GM18520 (cell line): Measurements from ENCODE around the gene FBXL15.

Source experiments
- ATAC-seq: cut with Tn5 transposase; IDR thresholded peaks from one replicate; pipeline ENCODE4 v1.9.1; 2021; ENCODE audit not compliant: unreplicated experiment

Gene FBXL15

DNA sequence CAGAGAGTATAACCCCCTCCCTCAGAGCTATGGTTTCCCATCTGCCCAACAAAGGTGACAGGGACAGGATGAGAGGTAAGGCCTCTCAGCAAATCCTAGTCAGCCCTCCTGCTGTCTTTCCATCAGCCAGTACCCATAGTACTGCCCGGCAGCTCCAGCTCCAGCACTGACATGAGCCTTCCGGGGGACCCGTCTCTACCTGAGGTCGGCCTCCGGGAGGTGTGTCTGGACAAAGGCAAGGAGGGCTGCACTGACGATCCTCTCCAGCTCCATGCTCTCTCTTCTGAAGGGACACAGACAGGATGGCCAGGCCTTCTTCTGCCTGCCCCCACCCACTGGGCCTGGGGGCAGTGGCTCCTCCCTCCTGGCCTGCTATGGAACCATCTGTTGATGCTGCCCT, 4.3 kb downstream of the FBXL15 start:
- no peak for ATAC-seq

DNA sequence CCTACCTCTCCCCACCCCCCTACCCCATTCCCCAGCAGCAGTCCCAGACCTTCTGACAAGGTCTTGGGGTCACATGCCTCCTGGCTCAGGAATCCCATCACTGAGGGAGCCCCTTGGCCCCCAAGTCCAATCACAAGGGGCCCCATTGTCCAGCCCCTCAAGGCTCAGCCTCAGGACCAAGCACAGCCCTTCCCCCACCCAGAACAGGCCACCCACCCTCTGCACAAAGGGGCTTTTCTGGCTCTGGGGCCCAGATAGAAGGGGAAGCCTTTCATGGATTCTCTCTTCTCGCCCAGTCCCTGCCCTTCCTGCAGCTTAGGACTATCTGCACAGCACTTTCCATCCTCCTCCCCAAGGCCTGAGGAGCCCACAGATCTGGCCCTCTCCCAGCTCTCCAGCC, 4.8 kb downstream of the FBXL15 start:
- no peak for ATAC-seq

DNA sequence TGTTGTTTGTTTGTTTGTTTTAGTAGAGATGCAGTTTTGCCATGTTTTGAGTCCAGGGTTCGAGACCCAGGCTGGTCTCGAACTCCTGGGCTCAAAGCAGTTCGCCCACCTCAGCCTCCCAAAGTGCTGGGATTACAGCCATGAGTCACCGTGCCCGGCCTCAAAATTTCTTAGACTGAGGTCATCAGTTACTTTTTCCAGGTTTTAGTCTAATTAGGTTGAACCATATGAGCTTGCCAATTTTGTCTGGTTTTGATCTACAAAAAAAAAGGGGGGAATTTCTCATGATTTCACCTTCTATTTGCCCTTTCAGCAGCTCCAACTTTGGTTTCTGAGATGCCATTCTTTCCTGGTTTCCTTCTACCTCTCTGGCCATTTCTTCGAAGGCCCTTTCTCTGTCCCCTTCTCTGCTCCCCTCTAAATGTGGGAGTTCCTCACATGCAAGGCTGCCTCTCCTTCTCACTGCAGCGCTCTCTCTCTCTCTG, 6.2 kb downstream of the FBXL15 start:
- no peak for ATAC-seq

DNA sequence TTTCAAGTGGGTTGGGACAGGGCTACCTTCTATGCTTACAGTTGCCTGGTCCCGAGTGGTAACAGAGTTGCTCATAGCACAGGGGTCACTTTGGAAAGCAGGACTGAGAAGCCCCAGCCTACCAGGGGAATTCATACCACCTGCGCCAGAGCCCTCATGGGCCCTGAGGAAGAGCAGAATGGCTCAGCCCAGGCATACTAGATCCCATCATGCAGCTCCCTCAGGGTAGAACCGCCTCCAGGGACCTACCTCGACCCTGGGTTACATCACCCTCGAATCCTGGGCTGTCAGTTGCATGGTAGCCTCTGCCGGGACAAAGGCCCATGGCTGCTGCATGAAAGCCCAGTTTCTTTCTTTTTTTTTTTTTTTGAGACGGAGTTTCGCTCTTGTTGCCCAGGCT, 8.8 kb downstream of the FBXL15 start:
- no peak for ATAC-seq

DNA sequence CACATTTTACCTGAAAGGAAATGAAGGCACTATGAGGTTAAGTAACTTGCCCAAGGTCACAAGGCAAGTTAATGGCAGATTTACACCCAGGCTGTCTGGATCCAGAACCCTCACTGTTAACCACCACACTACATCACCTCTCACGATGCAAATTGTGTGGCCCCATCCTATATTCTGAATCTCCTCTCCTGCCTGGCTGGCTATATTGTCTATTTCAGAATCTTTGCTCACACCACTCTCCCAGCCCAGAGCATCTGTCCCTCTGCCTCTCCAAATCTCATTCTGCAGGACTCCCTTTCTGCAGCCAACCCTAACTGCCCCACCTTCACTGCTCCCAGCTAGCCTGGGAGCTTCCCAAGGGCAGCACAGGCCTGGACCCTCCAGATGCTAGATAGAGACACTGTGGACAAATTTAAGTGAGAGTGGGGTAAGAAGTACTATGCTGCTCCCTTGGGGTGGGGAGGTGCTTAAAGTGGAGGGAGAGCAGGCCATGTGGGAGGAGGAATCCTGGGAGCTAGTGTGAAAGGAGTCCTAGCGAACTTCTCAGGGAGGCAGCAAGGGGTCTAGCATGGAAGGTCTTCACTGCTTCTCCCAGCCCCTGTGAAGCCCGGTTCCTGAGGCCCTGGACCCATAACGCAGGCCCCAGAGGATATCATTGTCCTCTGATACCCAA, 11.0 kb downstream of the FBXL15 start:
- no peak for ATAC-seq

DNA sequence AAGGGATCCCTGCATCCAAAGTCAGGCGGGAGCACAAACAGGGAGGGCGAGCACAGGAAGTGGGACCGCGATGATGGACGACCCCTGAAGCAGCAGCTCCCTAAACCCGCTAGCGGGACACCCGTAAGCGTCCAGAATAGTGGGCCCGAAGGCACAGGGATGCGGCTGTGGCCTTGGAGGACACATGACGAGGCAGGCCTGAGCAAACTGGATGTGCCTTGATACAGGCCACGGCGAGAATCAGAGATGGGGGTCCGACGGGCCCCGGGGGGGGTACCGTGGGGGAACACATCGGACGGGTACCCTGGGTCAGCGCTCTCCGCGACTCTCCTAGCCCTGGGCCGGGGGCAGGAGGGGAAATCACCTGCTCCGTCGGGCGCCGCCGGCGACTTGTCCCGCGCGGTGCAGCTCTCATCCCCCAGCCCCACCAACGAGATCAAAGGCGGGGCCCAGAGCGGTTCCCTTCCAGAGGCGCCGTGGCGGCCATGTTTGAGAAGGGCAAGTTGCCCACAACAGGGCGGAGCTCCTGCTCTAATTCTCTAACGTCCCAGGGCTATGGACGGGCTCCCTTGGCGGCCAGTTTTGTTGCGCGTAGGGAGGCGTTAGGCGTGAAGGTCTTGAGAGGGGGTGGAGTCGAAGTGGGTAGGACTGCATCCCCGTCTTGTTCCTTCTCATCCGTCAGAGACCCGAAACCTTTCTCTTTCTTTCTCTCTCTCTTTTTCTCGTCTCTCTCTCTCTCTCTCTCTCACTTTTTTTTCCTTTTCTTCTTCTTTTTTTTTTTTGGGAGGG, 11.7 kb downstream of the FBXL15 start, which contains the start of gene CUEDC2:
CUEDC2 (minus strand) TSS at position 413 of the 789 bp plus-strand sequence. CDS start 7,386 bp downstream, outside the sequence.
- peak; percentile 89 for ATAC-seq

DNA sequence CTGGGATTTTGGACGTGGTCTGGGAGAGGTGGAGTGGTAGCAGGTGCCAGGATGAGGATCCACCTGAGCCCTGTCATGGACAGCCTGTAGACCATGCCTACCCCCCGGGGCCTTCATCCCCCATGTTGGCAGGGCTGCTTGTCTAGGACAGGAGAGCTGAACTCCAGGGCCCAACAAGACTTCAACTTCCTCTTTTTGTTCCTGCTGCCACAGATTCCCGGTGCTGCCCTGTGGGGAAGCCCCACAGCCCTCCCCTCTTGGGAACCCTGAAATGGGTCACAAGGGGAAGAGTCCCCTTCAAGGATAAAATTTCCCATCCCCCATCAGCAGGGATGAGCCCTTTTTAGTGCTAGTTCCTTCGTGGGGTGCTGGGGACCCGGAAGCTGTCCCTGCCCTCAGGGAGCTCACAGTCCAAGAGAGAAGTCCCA, 13.0 kb downstream of the FBXL15 start:
- ATAC-seq: no peak

DNA sequence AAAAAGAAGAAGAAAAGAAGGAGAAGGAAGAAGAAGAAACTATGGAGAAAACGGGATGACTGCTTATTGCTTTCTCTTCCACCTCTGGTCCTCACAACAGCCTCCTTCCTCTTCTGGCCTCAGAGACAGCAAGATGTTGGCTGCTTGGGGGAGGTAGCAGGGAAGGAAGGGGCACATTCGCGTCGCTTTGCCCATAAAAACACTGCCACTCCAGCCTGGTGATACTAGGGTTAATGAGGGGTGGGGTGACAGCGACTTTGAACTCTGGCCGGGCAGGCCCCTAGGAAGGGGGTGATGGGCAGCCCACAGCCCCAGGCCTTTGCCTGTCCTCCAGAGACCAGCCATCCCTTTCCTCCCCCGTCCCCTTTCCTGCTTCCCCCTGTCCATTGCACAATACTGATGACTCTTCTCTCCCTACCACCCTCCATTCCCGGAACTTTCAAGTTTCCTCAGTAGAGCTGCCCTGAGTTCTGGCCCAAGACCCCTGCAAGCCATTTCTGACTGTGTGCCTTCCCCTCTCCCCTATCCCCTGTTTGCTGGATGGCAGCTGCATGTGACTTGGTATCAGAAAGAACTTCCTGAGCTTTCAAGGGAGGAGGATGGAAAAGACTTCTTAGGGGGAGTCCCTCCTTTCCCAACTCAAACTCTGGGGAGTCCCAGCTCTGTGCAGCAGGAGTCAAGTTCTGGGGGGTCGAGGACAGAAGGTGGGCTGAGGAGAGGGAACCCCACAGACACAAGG, 13.9 kb downstream of the FBXL15 start:
- no peak for ATAC-seq

DNA sequence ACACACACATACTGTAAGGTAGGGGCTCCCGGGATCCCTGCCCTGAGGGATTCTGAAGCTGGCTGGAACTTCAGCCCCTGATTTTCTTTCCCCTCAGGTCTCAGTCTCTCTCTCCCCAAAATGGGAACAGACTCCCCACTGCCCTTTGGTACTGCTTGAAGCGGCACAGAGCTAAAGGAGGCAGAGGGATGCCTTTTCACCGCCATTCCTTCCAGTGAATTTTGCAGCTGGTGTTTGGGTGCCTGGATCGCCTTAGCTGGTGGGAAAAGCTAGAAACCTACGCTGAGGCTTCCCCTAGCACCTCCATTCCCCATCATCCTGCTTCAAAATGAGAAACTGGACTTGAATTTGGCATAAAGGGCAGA, 14.5 kb downstream of the FBXL15 start:
- ATAC-seq: no peak

DNA sequence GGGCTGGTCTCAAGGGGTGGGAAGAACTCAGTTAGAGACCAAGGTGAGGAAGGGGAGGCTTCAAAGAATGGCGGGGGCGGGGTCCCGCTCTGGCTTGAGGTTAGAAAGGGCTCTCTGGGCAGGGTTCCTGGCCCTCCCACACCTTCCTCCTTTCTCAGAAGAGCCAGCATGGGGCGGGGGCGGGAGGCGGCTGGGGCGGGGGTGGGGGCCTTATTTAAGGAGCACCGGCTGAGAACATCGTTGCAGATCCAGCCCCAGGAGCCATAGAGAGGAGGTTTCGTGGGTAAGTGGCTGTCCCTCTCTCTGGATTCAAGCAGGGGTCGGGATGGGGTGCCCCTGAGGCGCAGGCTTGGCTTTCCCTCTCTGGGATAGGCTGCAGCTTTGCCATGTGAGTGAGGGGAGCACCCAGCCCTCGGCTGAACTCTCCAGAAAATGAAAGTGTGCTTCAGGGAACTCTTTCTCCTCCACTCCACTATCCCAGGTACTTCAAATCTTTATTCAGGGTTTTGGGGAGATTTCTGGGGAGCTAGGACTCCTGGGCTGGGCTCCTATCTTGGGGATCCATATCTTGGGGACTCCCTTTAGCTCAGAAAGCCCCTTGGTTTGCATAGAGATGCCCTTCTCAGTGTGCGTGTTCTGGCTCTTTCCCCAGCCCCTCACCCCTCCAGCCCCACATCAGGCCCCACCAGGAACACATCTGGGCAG, 15.0 kb downstream of the FBXL15 start:
- no peak for ATAC-seq

DNA sequence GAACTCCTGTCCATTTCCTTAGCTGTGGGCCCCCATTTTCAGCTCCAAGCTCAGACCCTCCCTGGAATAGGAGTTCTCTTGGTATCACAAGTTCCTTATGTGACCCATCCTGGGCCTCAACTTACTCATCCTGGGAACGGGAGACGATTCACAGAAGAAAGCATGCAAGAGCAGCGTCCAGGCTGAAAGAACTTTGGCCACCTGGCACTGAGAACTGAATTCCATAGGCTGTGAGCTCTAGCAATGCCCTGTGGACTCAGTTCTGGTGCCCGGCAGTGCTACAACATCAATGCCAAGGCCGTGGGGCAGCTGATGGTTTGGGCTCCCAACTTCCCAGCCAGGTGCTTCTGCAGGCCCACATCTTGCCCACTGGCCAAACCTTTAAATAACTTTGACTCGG, 15.7 kb downstream of the FBXL15 start:
- ATAC-seq: no peak

DNA sequence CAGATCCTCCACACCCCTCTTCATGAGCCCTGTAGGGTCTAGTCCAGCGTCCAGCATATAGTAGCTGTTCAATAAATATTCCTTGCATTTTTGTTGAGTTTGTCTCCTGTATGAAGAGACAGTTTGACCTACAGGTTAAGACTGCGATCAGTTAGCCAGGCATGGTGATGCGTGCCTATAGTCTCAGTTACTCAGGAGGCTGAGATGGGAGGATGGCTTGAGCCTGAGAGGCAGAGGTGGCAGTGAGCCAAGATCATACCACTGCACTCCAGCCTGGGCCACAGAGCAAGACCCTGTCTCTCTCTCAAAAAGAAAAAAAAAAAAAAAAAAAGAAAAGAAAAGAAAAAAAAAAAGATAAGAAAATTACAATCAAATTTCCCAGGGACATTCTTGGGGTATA, 16.9 kb downstream of the FBXL15 start:
- ATAC-seq: no peak

DNA sequence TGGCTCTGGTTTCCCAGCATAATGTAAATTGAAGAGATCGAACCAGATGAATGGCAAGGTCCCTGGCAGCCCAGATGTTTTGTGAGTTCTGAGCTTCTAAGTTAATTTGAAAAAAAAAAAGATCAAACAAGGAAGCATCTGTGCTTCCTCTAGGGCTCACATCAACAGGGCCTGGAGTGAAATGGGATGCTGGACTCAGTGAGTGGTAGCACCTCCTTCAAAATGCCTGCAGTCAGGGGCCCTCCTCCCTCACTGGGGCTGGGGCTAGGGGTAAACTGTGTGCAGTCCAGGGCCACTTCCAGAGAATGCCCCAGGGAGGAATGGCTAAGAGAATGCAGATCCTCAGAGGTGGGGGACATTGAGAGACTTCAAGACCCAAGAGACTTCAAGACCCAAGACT, 17.7 kb downstream of the FBXL15 start:
- ATAC-seq: no peak

DNA sequence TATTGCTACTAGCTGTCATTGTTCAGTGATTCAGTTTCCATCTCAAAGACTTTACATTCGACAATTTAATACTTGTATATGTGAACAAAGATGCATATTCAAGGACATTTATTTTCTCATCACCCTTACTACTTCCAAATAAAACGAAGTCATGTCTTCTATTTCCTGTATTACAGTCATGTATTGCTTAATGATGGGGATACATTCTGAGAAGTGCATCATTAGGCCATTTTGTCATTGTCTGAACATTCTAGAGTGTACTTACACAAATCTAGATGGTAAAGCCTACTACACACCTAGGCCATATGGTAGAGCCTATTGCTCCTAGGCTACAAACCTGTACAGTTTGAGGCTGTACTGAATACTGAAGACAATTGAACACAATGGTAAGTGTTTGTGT, 24.2 kb downstream of the FBXL15 start:
- ATAC-seq: no peak

DNA sequence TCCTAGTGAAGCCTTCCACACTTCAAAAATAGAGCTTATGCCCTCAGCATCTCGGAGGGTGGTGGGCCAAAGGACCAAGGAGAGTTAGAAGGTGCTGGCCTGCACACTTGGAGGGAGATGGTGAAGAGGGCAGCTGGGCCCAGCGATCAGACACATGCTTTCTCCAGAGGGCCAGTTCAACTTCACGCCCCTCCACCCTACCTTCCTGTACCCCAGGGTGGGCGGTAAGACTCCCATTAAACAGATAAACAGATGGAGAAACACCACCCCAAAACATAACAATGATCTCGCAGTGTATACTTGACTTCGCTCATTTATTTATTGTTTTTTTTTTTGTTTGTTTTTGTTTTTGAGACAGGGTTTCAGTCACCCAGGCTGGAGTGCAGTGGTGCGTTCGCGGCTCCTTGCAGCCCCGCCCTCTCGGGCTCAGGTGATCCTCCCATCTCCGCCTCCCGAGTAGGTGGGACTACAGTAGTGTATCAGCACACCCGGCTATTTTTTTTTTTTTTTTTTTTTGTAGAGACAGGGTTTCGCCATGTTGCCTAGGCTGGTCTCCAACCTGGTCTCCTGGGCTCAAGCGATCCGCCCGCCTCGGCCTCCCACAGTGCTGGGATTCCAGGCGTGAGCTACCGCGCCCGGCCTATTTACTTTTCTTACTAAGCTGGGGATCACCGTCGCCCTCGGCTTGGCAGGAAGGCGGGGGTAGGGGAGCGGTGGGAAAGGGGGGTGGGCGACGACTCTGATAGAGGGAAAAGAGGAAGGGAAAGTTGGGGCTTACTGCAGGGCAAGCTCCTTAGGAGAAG, 28.9 kb downstream of the FBXL15 start:
- ATAC-seq: peak; percentile 37

DNA sequence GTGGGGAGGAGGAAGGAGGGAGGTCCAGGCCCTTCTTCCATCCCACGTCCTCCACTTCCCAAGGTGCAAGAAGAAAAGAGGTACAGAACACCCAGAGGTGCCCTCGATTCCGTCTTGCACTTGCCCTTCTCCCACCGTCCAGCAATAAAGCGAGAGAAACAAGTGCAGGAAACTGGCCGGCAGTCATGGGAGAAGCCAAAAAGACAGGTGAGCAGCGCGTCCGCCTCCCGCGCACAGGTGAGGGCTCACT, 29.4 kb downstream of the FBXL15 start:
- ATAC-seq: no peak

DNA sequence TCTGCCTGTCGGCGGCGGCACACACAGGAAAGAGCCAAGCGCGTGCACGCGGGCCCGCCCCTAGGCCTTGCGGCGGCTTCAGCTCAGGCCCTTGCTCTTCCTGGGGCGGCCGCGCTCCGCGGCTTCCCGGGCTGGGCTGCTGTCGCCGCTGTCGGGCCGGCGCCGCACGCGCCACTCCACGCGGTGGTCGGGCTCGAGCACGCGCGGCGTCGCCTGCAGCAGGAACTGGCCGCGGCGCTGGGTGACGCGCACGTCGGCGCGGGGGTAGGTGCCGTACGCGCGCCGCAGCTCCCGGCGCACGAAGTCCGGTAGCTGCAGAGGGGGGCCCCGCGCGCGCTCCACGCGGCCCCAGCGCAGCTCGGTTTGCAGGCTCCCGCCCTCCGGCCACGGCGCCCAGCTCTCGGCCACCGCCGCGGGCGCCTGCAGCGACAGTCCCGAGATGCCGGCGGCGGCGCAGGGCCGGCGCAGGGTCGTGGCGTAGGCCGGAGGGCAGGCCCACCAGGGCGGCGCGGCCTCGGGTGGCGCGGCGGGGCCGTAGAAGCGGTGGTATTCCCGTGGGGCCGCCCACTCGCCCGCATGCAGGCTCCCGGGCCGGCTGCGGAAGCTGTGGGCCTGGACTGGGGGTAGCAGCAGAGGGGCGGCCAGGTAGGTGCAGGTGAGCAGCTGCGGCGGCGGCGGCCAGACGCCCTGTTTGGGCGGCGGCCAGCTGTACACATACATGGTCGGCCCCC, 29.9 kb downstream of the FBXL15 start:
- ATAC-seq: peak; percentile 74

DNA sequence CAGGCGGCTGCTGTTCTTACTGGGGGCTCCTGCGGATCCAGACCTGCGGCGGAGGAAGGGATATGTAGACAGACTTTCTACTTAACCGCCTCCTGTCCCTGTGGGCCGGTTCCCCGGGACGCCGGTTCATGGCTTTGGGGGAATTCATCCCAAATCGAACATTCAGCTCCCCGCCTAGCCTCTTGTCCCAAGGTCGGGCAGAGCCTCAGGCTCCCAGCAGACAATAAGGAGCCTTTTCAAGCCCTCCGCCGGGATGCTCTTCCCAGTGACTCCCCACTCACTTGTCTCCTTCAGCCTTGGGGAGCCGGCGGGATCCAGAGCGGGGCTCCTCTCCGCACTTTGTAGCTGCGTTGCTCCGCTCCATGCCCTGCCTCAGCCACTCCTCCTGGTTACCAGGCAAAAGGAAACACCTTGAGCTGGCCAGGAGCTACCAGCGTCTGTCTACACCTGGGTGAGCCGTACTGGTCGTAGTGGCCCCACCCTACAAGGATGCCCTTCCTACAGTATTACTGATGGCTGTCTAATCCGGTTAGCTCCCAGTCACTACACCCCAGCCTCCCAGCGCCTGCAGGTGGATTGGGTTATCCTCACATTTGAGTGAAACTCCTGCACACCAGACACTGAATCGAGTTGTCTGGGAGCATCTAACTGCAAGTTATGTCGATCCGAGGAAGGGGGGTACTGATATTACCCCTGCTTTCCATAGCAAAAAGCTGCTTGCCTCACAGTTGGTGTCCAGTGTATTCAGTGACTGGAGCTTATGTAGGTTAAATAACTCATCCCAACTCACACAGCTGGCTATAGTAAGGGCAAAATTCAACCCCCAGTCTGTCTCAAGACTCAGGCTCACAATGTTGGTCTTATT, 30.7 kb downstream of the FBXL15 start, which contains the start of gene C10orf95:
C10orf95 (minus strand) TSS at position 439 of the 865 bp plus-strand sequence. CDS start 450 bp downstream, outside the sequence.
- ATAC-seq: no peak
